Left lung (tissue), 10 donors: ENCODE data around the gene RPLP1. TPM values are rescaled to one million over a fixed set of nuclear protein-coding genes. Genes with fewer than 3 reads are reported as not detected.

ENCODE experiments used
- ATAC-seq: fragments of 200-7000 bp; cut with Tn5 transposase; one replicate; pipeline ENCODE4 v1.9.1; 2020; ENCODE audit warnings: moderate library complexity
- DNase-seq, 4 donors: peaks; one replicate each; pipeline ENCODE4 v3.0.0-alpha.2; 2013 to 2020
- H3K27ac ChIP-seq, 2 donors: fragments of 200-600 bp; sonication (generic) in 1 of 2; one replicate each; pipeline versions ENCODE4 v1.5.0 to v1.8.0; 2020 to 2021
- H3K27me3 ChIP-seq, 2 donors: fragments of 200-600 bp; sonication (generic) in 1 of 2; one replicate each; pipeline versions ENCODE4 v1.5.0 to v1.8.0; 2020 to 2021
- H3K36me3 ChIP-seq, 2 donors: fragments of 200-600 bp; sonication (generic) in 1 of 2; one replicate each; pipeline versions ENCODE4 v1.5.0 to v1.8.0; 2020 to 2021
- H3K4me1 ChIP-seq, 2 donors: fragments of 200-600 bp; one replicate each; pipeline ENCODE4 v1.8.0; 2021
- H3K4me3 ChIP-seq, 2 donors: fragments of 200-600 bp; sonication (generic) in 1 of 2; one replicate each; pipeline versions ENCODE4 v1.5.0 to v1.8.0; 2020 to 2021; ENCODE audit warnings: mild to moderate bottlenecking in 1 of 2
- H3K9me3 ChIP-seq, 2 donors: fragments of 200-600 bp; sonication (generic) in 1 of 2; one replicate each; pipeline versions ENCODE4 v1.5.0 to v1.8.0; 2020 to 2021
- CTCF ChIP-seq, 2 donors: fragments of 200-600 bp; sonication (generic) in 1 of 2; IDR thresholded peaks; one replicate each; pipeline versions ENCODE4 v1.5.0 to v1.8.0; 2021; ENCODE audit warnings: antibody characterized with exemption in 2 of 2
- intact Hi-C, 2 donors: fragments of 100-400 bp; cut with DNase I; formaldehyde crosslinking; loops; one replicate each; pipeline versions ENCODE4 v1.11.2 to v1.14.2; 2022
- polyA plus RNA-seq, 6 donors: library from polyadenylated mRNA; unstranded; fragments of 120-200 nt; gene quantifications; one replicate each; pipeline ENCODE4 v1.2.1, GENCODE V29; 2013; ENCODE audit not compliant: insufficient read length in 6 of 6
- total RNA-seq, 2 donors: library from RNA; stranded (reverse); fragmentation: NEBNext Ultra II Directional; extraction: Animal tissue kit (Norgen Biotek cat#: 25700); gene quantifications; one replicate each; pipeline ENCODE4 v1.2.1, GENCODE V29; 2021
- donor health status: DM: no; HTN: yes; CAD: no.
- donor health status: DM: no; HTN: no; CAD: no.

The RPLP1 gene
- total and polyA plus RNA-seq, 8 donors: 1,369 to 2,220 (median 1,740) TPM

GRCh38 chr15:69482686-69483256, 30.2 kb downstream of the RPLP1 start:
- Histone ChIP-seq H3K4me3 (no peak overlapping the region), H3K4me1 (no peaks in the 10 kb centered on the region), H3K27me3 (no peaks in the 10 kb centered on the region), H3K9me3 (no peaks in the 10 kb centered on the region), H3K36me3 (no peaks in the 10 kb centered on the region), H3K27ac (no peak overlapping the region)
- TF ChIP-seq CTCF (IDR thresholded peaks at IDR 0.05): no peak
- DNase-seq (no peak), ATAC-seq (no peak)
- intact Hi-C loops: no loop called here

- no peak for ATAC-seq
- Histone ChIP-seq H3K4me3 (no peak overlapping the region), H3K4me1 (peaks cover 0 to 4% of the 10 kb centered on the region in 2 donors), H3K27me3 (no peaks in the 10 kb centered on the region), H3K9me3 (no peaks in the 10 kb centered on the region), H3K27ac (no peak overlapping the region), H3K36me3 (no peaks in the 10 kb centered on the region)
- no peak for TF ChIP-seq CTCF (IDR thresholded peaks at IDR 0.05)
- intact Hi-C loops: no loop called here
- DNase-seq: no peak
These were observed 32.2 kb downstream of the RPLP1 start for GRCh38 chr15:69484837-69485236.

- peaks cover 0 to 6% of the 10 kb centered on the region in 2 donors for H3K4me1 ChIP-seq
- intact Hi-C loops: no loop called here
- no peaks in the 10 kb centered on the region for H3K36me3 ChIP-seq
- no peaks in the 10 kb centered on the region for H3K27me3 ChIP-seq
- ATAC-seq (no peak), DNase-seq (no peak)
- H3K9me3 ChIP-seq: no peaks in the 10 kb centered on the region
- no peak overlapping the region for H3K27ac ChIP-seq
- H3K4me3 ChIP-seq: no peak overlapping the region
- no peak for TF ChIP-seq CTCF (IDR thresholded peaks at IDR 0.05)
These were observed 34.0 kb downstream of the RPLP1 start for GRCh38 chr15:69486481-69487110.

- no peak overlapping the region for H3K27ac ChIP-seq
- H3K9me3 ChIP-seq: no peaks in the 10 kb centered on the region
- H3K4me3 ChIP-seq: no peak overlapping the region
- no peak for TF ChIP-seq CTCF (IDR thresholded peaks at IDR 0.05)
- intact Hi-C loops: no loop called here
- peaks cover 0 to 6% of the 10 kb centered on the region in 2 donors for H3K4me1 ChIP-seq
- H3K27me3 ChIP-seq: no peaks in the 10 kb centered on the region
- H3K36me3 ChIP-seq: no peaks in the 10 kb centered on the region
- DNase-seq (no peak), ATAC-seq (no peak)
These were observed 36.5 kb downstream of the RPLP1 start for GRCh38 chr15:69489073-69489571.

- ATAC-seq: peak; percentile 53
These were observed 37.9 kb downstream of the RPLP1 start for GRCh38 chr15:69490356-69491037.

More at GRCh38 chr15:69490356-69491037, 37.9 kb downstream of the RPLP1 start:
- H3K27me3 ChIP-seq: no peaks in the 10 kb centered on the region
- intact Hi-C loops: no loop called here
- H3K4me1 ChIP-seq: peaks cover 0 to 6% of the 10 kb centered on the region in 2 donors
- H3K36me3 ChIP-seq: no peaks in the 10 kb centered on the region
- no peak overlapping the region for H3K4me3 ChIP-seq
- H3K27ac ChIP-seq: no peak overlapping the region
- no peak for TF ChIP-seq CTCF (IDR thresholded peaks at IDR 0.05)
- no peak for DNase-seq
- H3K9me3 ChIP-seq: no peaks in the 10 kb centered on the region
